ENCODE results near the gene ERBB4.
A peak's percentile ranks its signal among the peaks of the same experiment; 100 is the strongest.

The ERBB4 gene

DNA sequence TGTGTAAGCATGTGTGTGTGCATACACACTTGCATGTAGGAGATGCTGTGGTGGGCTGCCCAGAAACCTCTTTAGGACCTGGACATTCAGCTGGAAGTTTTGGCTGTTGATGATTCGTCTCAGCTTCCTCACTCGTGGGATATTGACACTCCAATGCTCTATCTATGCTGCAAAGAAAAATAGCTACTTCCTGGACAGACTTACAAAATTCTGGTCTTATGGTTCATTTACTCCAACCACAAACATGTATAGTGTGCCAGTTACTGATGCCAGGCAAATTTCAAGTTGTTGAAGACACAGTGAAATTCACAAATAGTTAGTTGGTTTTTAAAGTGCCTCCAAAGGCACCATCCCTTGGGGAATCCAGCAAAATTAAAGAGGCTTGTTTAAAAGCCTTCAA lies 1099.6 kb downstream of the ERBB4 start:
- no peak for DNase-seq

DNA sequence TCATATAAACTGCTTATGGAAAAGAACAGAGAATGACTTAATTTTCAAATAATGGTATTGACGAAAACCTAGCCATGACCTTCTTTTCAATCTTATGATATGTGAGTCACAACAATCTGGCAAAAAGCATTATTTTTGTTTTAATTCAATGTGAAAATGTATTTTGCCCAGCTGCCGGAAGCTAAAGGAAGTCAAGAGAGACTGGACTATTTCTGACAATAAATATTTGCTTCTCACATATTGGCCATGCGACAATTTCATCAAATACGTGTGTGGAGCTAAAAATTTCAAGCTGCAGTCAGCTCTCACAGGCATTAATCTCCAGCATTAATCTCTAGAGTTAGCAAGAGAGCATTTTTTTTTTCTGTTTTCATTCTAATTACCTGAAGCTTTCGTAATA lies 1101.2 kb downstream of the ERBB4 start:
- DNase-seq: no peak

DNA sequence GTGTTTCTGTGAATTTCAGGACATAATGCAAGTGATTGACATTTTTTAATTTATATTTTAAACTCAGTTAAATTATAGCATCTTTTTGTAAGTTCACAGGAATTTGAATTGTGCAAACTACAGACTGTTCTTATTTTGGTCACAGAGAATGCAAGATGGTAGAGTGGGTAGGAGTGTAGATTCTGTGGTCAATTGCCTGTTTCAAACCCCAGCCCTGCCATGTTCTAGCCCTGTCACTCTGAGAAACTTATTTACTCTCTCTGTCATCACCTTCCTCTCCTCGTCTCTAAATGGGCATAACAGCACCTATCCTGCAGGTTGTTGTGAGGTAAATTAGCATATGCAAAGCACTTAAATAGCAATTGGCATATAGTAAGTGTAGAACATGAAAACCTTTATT lies 1102.4 kb downstream of the ERBB4 start:
- no peak for DNase-seq

DNA sequence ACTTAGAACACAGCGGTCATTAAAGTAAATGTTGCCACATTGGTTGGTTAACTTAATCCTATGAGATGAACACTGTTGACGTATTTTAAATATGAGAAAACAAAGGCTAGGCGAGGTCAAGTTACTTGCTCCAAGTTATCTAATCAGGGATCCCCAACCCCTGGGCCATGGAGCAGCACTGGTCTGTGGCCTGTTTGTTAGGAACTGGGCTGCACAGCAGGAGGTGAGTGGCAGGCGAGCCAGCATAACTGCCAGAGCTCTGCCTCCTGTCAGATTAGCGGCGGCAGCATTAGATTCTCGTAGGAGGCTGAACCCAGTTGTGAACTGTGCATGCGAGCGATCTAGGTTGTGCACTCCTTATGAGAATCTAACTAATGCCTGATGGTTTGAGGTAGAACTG lies 1103.3 kb downstream of the ERBB4 start:
- no peak for DNase-seq

DNA sequence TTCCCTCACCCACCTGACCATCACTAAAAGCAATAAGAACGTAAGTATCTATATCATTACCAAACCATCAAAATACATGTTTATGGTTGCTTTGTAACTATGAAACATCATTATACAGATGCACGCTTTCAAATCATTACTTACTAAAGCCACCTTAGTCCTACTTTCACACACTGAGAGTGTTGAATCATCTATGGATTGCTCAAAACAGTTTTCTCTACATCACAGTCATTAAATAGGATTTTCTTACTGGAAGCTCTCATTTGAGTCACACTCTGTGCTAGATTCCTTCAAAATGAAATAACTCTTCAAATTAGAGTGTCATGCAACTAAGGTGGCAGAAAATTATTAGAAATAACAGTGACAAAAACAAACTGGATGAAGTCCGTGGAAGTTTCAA lies 1103.8 kb downstream of the ERBB4 start:
- DNase-seq: no peak

DNA sequence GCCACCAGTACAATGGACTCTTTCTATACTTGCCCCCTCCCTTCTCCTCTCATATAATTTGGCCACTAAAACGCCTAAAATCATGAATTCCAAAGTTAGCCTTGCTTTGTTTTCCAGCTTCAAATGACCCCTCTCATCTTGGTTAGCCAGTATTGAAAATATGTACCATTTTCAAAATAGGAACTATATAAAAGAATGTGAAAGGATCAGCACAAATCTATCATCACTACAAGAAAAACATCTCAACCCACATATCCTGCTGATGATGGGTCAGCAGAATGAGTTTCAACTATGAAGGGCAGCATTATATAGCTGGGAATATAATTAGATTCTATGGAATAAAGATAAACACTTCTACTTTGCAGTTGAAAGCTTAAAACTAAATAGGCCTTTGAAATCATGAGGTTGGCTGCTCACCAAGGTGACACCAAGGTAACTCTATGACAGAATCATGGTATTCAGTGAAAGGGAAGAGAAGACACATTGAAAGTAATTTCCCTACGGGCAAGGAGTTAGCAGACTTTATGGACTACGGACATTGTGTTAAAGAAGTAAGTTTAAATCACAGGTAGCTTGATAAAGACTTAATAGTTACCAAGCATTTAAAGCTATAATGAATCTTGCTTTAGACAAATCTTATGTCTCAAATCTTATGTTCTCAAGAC lies 1109.2 kb downstream of the ERBB4 start:
- DNase-seq: no peak

DNA sequence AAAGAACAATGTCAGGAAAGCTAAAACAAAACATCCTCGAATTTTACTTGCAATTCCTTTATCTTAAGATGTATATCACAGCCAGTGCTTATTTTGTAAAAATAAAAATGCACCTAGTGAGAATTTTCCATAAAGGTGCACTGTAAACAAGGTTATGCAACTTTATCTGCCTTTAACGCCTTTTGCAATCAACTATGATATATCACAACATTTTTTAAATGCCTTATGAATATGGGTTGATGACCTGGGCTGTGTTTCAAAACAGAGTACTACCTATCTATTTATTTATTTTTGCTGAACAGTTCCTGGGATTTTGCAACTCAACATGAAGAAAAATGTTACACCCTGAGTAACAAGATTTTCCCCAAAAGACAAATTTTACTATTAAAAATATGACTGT lies 1112.4 kb downstream of the ERBB4 start:
- no peak for DNase-seq

DNA sequence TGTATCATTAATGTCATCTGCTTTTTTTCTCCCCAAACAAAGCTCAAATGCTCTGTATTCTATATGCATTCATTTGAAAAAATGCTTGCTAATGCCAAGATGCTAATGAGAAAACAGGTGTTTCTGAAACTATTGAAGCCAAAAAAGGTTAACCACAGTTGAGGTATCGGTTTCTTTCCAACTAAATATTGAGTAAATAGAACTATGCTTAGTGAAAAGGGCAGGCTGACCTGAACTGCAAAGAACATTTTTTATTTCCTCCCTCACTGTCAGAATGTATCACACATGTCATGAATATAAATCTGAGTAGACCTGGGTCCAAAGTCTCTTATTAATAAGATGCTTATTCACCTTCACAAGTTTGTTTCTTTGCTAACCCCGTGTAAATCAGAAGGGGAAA lies 1115.6 kb downstream of the ERBB4 start:
- DNase-seq: no peak

DNA sequence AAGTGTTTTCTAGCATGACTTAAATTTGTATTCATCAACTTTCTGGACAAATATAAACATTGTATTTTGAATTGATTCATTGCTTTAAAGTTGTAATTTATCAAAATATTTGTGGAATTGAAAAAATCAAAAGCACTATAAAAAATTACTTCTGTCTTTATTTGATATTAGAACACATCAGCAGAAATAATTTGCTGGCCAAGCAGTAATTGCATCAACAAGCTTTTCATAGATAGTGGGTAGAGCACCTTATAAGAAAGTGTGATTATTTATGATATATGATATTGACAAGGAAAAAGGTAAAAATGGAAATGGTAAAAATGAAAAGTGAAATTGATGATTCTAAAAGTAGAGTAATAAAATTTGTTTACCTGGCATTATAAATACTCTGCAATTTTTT lies 1121.1 kb downstream of the ERBB4 start:
- no peak for DNase-seq

DNA sequence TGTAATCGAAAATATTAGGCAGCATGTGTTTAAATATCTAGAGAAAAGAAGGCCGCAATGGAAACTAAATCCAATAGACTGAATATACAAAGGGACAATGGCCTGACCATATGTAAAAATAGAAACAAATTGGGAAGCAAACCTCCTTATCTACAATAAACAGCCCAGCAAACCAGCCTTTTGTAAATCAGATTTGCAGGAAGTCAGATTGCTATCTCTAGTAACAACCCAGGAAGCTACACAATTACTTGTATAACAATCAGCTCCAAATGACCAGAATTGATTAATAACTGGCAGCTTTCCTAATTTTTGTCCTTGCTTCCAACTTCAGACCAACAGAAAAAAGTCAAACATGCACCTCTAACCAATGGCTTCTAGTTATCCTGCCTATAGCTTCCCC lies 1122.2 kb downstream of the ERBB4 start:
- DNase-seq: no peak

DNA sequence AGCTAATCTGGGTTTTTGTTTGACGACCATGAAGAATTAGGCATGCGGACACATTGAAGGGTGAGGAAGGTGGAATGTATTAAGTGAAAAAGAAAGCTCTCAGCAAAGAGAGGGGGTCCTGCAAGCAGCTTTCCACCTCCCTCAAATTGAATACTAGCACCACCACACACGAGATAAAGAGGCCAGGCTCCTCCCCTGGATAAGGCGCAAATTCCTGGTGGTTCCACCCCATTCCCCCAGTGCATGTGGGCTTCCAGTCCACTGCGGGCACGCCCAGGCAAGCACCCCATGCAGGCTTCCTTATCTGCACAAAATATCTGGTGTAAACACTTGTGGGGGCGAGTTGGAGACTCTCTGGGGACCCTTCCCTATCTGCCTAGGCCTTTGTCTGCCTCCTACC lies 1124.9 kb downstream of the ERBB4 start:
- DNase-seq: no peak

DNA sequence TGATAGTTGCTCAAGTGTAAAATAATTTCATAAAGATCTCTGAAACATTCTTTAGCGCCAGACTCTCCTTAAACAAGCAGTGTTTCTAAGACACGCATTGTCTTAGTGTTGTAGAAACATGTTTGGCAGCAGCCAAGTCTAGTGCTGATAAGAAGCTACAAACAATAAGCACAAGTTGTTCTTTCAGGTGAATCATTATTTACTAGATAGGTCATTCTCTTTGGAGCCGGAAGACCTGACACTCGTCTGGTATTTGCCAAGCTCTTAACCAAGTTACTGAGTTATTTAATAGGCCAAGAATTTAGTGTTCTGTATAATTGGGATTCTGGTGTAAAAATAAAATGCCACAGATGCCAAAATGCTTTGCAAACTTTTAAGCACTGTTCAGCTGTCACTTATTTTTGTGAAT lies 1130.1 kb downstream of the ERBB4 start:
- DNase-seq: no peak

DNA sequence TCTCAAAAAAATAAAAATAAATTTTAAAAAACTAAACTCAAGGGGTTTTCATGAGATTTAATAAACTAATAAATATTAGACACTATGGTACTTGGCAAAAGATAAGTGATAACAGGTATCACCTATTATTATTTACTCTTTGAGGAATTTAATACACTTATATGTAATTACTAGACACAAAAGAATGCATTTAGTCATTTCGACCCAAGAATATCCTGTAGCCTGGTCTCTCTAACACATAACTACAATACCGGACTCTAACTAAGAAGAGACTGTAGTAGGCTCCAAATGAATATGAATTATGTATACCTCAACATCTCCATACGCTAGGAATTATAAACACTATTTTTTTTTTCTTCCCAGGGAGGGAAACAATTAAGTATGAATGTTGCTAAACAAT lies 1131.5 kb downstream of the ERBB4 start:
- no peak for DNase-seq

DNA sequence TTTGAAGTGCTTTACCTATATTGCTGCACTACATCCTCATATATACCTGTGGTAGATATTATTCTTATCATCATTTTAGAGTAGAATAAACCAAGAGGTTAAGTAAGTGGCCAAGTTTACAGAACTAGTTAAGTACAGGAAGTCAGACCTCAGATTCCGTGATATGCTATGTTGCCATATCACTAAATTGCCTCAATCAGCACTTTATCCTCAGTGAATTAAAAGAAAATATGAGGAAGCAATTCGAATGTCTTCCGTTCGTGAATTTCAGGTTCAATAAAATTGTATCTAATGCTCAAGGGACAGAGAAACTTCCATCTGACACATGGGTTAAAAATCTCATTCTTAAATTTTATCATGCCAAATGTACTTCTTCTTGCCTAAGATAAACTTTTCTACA lies 1133.6 kb downstream of the ERBB4 start:
- no peak for DNase-seq

DNA sequence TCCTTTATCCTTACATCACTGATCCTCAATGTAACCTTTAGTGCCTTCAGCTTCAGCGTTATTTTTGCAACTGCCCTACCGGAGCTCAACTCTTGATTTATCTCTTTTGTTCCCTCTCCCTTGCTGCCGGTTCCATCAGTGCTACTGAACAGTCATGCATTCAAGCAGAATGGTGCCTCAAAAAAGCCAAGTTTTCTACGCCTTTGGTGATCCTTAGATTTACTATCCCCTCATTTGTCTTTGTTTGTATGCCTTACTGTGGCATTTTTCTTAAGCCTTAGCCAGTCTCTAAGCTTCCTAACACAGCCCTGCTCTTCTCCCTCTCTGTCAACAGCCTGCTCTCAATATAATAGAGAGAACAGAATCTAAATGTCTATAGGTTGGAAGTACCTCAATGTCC lies 1134.5 kb downstream of the ERBB4 start:
- no peak for DNase-seq

DNA sequence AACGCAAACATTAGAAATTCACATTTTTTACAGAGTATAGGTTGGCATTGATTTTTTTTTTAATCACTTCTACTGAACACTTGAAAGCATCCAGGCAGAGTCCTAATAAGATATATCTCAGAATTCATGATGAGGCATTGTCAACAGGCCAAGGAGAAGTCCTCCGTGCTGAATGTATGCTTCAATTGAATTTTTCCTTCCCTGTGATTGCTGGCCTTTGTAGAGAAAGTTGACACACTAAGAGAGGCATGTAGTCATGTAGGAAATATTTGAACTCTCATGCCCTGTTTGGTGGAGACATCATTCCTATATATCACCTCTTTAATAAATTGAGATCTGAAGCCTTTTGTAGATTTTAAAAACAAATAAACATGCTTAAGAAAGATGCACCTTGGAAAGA lies 1137.3 kb downstream of the ERBB4 start:
- DNase-seq: no peak

DNA sequence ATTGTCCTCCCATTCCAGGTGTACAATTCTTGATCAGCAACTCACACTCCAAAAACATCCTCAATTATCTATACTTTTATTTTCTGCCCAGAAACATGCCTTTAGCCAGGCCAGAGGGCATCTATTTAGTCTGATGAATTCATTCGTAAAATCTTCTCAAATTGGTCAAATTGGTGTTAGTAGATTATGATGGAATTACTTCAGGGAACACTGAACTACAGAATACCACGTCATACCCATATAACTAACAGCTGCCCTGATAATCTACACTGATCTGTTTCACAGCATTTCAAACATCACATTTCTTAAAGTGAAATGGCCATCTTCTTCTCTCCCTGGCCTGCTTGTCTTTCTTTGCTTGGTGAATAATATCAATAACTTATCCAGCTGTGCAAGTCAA lies 1140.8 kb downstream of the ERBB4 start:
- no peak for DNase-seq

DNA sequence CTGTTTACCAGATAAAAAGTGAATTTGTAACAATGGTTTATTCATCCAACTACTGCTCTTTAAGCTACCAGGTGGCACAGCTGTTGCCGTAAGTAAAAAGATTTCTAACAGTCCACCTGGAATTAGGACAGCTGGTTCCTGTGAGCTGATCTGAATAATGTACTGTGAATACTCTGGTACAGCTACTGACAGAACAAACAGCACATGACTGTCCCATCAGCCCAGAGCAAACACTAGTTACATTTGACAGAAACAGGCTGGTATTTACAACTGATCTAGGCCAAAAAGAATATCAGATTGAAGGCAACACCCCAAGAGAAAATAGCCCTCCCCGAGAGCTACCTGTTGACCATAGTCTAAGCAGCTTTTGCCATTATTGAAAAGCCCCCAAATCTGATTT lies 1141.8 kb downstream of the ERBB4 start:
- DNase-seq: peak; percentile 80

DNA sequence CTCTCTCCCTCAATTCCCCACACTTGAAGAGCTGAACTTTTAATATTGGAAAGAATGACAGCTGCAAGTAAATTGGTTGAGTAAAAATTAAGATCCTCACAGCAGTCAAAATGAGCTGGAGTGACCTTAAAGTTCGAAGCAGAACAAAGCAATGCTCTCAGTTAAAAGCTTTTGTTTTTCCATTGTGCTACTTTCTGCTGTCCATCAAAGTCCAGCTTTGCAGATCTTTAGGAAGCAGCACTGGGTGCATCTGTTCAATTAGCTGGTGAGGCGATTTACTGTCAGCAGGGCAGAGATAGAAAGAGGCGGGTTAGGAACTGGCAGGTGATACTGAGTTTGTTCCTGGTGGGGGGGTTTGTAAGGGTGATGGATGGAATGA lies 1147.4 kb downstream of the ERBB4 start:
- DNase-seq: peak; percentile 30

DNA sequence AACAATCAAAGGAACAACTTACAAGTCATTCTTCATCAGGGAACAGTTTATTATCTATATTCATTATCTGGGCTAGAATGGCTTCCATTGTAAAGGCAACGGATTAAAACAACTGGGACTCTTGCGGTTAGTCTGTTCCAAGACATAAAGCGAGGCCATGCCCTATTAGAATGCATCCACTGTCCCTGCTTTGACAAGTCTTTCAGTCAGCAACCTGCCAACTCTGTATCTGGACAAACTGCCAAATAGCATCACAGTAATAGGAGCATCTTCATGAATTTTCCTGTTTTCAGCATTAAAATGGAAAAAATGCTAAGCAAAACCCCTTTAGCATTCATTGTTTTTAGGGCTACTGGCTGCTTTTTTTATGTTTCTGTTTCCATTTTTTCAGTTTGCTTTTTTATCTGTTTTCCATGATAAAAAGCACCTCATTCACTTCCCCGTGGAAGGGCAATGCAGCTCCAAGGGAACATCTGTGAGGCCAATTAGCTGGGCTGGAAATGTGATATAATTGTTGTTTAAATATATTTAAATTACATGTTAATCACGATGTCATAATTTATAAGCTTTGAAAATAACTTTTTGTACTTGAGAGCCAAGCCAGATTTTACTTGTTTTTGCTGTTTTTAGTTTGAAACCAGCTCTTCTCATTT lies 1147.9 kb downstream of the ERBB4 start:
- no peak for DNase-seq

DNA sequence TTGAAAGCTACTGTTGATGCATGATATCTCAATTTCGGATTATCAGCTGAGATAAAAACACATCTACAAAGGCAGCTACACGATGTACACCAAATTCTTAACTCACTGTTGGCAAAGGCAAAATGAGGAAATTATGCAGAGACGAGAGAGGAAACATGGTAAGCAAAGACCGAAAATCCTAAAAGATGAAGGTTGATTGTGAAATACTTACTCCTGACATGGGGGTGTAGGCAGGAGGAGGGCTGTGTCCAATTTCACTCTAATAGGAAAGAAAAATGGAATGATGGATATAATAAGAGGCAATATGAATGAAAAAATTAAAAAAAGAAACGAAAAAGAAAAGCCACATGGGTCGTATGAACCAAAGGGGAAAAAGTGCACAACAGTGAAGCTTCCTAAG lies 1150.9 kb downstream of the ERBB4 start:
- no peak for DNase-seq

DNA sequence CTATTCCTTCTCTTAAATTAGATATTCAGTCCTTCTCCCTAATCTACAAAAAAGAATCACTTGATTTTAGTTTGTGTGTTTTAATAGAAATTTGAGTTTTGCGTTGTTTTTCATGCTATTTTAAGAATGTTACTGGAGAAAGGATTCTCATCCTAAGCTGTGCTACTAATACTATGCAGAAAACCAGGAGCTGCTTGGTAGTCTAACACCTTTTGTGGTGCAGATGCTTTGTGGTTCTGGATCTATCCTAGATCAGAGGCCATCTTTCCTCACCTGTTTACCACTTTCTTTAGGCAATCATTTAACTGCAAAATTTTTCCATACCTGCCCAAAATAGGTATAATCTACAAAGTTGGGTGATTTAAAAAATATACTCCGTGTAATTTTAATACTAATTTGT lies 1158.6 kb downstream of the ERBB4 start:
- DNase-seq: no peak

DNA sequence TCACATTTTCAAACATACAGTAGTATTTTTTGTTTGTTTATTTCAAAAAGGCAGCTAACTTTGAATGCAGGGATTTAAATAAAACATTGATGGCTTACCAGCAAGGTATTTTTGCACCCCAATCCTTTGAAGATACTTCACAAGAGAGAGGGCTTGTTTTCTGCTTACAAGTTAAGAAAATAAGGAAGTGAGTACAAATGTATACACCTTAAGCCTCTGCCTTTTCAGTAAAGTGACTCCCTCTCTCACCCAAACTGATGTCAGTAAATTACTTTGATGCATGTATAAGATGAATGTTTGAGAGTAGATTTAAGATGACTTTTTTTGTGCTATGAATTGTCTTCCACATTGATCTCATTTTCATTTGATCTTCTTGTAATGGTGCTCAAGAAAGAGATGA lies 1162.2 kb downstream of the ERBB4 start:
- no peak for DNase-seq

DNA sequence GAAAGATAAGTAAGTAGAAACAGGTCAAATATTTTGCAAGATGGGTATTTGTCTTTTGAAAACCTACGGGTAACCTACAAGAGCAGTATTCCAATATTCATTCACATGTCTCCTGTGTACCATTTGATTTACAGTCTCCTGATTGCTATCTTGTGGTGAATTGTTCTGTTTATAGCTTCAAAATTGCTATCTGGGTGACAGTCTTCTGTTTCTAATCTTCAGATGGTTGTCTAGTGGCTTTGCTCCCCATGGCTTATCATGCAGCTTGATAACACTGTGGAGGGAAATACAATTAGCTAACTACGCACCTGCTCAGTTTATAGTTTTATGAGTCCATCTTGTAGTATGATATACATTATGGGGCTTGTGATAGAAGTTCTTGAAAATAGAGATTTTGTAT lies 1165.4 kb downstream of the ERBB4 start:
- DNase-seq: no peak

DNA sequence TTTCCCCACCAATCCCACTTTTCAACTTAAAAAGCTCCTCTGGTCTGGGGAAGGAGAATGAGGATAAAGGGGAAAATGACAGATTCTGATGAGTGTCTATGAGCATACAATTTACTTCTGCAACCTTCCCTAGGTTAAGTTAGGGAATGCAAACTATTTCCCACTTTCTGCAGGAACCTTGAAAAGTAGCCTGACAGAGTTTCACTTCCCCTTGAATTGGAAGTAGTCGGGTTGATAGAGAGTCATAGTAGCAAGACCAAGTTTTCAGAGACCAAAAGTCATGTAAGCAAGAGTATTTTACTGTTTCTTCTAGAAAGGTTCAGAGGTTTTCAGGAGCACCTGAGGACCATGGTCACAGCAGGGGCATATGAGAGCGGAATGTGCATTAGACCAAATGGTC lies 1167.1 kb downstream of the ERBB4 start:
- no peak for DNase-seq
